IMR-90 (cell line): ENCODE results near the gene GTF2A1. TPM values are rescaled to one million over a fixed set of nuclear protein-coding genes. Genes with fewer than 3 reads are reported as not detected.

Experiments used
- ATAC-seq: fragments of 200-7000 bp; cut with Tn5 transposase; 2 replicates; pipeline ENCODE4 v1.9.1; 2020; ENCODE audit warnings: low read depth, mild to moderate bottlenecking, moderate library complexity
- BruUV-seq: library from RNA; stranded (reverse); fragments of 400-500 nt; replicated peaks from 2 replicates; lab custom pipeline; 2021; lab: Mats Ljungman, UMichigan
- CTCF ChIA-PET: fragments of 300-600 bp; formaldehyde crosslinking; extraction: SDS; loops from one replicate; lab custom pipeline; 2021; ENCODE audit warnings: antibody characterized with exemption; lab: Yijun Ruan, JAX
- POLR2A ChIA-PET: fragments of 300-600 bp; sonication (Branson Sonifier 250); formaldehyde crosslinking; loops from one replicate; lab custom pipeline; 2022; ENCODE audit warnings: antibody characterized with exemption; ENCODE audit not compliant: unreplicated experiment; lab: Charles Lee
- DNase-seq: peaks from one replicate; pipeline ENCODE4 v3.0.0; 2013
- H2AFZ ChIP-seq: replicated peaks from 2 replicates; pipeline ENCODE3; 2013; ENCODE audit warnings: low read length, mild to moderate bottlenecking; ENCODE audit not compliant: poor library complexity
- H2AK5ac ChIP-seq: 2 replicates; pipeline ENCODE4 v1.6.1; 2013; ENCODE audit warnings: low read depth, low read length, inconsistent platforms
- H2AK9ac ChIP-seq: replicated peaks from 2 replicates; pipeline ENCODE3; 2013; ENCODE audit warnings: mild to moderate bottlenecking, low read depth, low read length, moderate library complexity; ENCODE audit not compliant: poor library complexity
- H2BK120ac ChIP-seq: 2 replicates; pipeline ENCODE4 v1.6.1; 2013; ENCODE audit warnings: low read depth, low read length, inconsistent platforms
- H2BK15ac ChIP-seq: 3 replicates; pipeline ENCODE4 v1.6.1; 2013; ENCODE audit warnings: low read depth, low read length, inconsistent platforms
- H2BK20ac ChIP-seq: 2 replicates; pipeline ENCODE4 v1.6.1; 2013; ENCODE audit warnings: low read depth, mild to moderate bottlenecking, inconsistent platforms, low read length, moderate library complexity
- H2BK5ac ChIP-seq: 2 replicates; pipeline ENCODE4 v1.6.1; 2013; ENCODE audit warnings: mild to moderate bottlenecking, low read depth, low read length, inconsistent platforms; ENCODE audit not compliant: poor library complexity, severe bottlenecking
- H3K14ac ChIP-seq: replicated peaks from 2 replicates; pipeline ENCODE4 v1.6.1; 2013; ENCODE audit warnings: low read depth, low read length, inconsistent platforms
- H3K18ac ChIP-seq: 2 replicates; pipeline ENCODE4 v1.6.1; 2013; ENCODE audit warnings: low read depth, low read length, control low read depth
- H3K23ac ChIP-seq: 2 replicates; pipeline ENCODE4 v1.6.1; 2013; ENCODE audit warnings: low read depth, low read length, inconsistent platforms
- H3K27ac ChIP-seq: 2 replicates; pipeline ENCODE4 v1.5.1; 2013; ENCODE audit warnings: mild to moderate bottlenecking, control low read depth, low read length; ENCODE audit not compliant: insufficient read depth
- H3K27me3 ChIP-seq: 2 replicates; pipeline ENCODE4 v1.6.1; 2013; ENCODE audit warnings: low read length; ENCODE audit not compliant: control insufficient read depth, insufficient read depth
- H3K36me3 ChIP-seq: 2 replicates; pipeline ENCODE4 v1.6.1; 2013; ENCODE audit warnings: low read length, mixed read lengths; ENCODE audit not compliant: control insufficient read depth, insufficient read depth
- H3K4ac ChIP-seq: 2 replicates; pipeline ENCODE4 v1.6.1; 2013; ENCODE audit warnings: low read depth, low read length, inconsistent platforms
- H3K4me1 ChIP-seq: 2 replicates; pipeline ENCODE4 v1.6.1; 2013; ENCODE audit warnings: low read length, mixed read lengths; ENCODE audit not compliant: control insufficient read depth, insufficient read depth
- H3K4me2 ChIP-seq: 2 replicates; pipeline ENCODE4 v1.6.1; 2013; ENCODE audit warnings: low read depth, mild to moderate bottlenecking, control low read depth, low read length, moderate library complexity
- H3K4me3 ChIP-seq: 2 replicates; pipeline ENCODE4 v1.5.1; 2013; ENCODE audit warnings: low read depth, mild to moderate bottlenecking, control low read depth, low read length, moderate library complexity; ENCODE audit not compliant: insufficient read depth
- H3K56ac ChIP-seq: 2 replicates; pipeline ENCODE4 v1.6.1; 2013; ENCODE audit warnings: low read length, inconsistent platforms; ENCODE audit not compliant: insufficient read depth; ENCODE audit errors: extremely low read depth
- H3K79me1 ChIP-seq, 2 experiments: 2 replicates each; pipeline ENCODE4 v1.6.1; 2013; ENCODE audit warnings: low read length in 2 of 2, inconsistent platforms in 1 of 2, low read depth in 1 of 2
- H3K9ac ChIP-seq: 2 replicates; pipeline ENCODE4 v1.6.1; 2013; ENCODE audit warnings: low read depth, low read length, control low read depth
- H3K9me1 ChIP-seq: 2 replicates; pipeline ENCODE4 v1.6.1; 2013; ENCODE audit warnings: low read length, inconsistent platforms; ENCODE audit not compliant: insufficient read depth
- H3K9me3 ChIP-seq: 2 replicates; pipeline ENCODE4 v1.6.1; 2013; ENCODE audit warnings: low read length; ENCODE audit not compliant: control insufficient read depth, insufficient read depth
- H4K20me1 ChIP-seq: 2 replicates; pipeline ENCODE4 v1.6.1; 2013; ENCODE audit warnings: low read length, inconsistent platforms; ENCODE audit not compliant: insufficient read depth
- H4K5ac ChIP-seq: 2 replicates; pipeline ENCODE4 v1.6.1; 2013; ENCODE audit warnings: mild to moderate bottlenecking, low read depth, low read length, control low read depth
- H4K8ac ChIP-seq, 2 experiments: 2 replicates each; pipeline ENCODE4 v1.6.1; 2013; ENCODE audit warnings: low read depth in 2 of 2, low read length in 2 of 2, control low read depth in 1 of 2, inconsistent platforms in 1 of 2
- H4K91ac ChIP-seq: 2 replicates; pipeline ENCODE4 v1.6.1; 2013; ENCODE audit warnings: low read depth, low read length, inconsistent platforms; ENCODE audit not compliant: insufficient read depth
- BHLHE40 ChIP-seq: fragments of 150-350 bp; IDR thresholded peaks from 2 replicates; pipeline ENCODE4 v1.6.1; 2016; ENCODE audit warnings: mild to moderate bottlenecking, low read depth, low read length
- CEBPB ChIP-seq: IDR thresholded peaks from 2 replicates; pipeline ENCODE4 v1.6.1; 2012; ENCODE audit warnings: low read depth, low read length, improper control_type of control experiment
- CHD1 ChIP-seq: IDR thresholded peaks from 2 replicates; pipeline ENCODE4 v1.6.1; 2012; ENCODE audit warnings: low read depth, low read length, improper control_type of control experiment
- FOS ChIP-seq: fragments of 150-350 bp; IDR thresholded peaks from 2 replicates; pipeline ENCODE4 v1.6.1; 2016; ENCODE audit warnings: low read depth, low read length
- MXI1 ChIP-seq: IDR thresholded peaks from 2 replicates; pipeline ENCODE4 v1.6.1; 2012; ENCODE audit warnings: low read depth, mild to moderate bottlenecking, low read length, moderate library complexity, borderline replicate concordance
- NFE2L2 ChIP-seq: fragments of 150-350 bp; IDR thresholded peaks from 2 replicates; pipeline ENCODE4 v1.6.1; 2016; ENCODE audit warnings: low read depth, mild to moderate bottlenecking, low read length
- POLR2A ChIP-seq: IDR thresholded peaks from 2 replicates; pipeline ENCODE4 v1.6.1; 2012; ENCODE audit warnings: mild to moderate bottlenecking, low read depth, low read length
- SMC3 ChIP-seq: fragments of 150-350 bp; IDR thresholded peaks from 2 replicates; pipeline ENCODE4 v1.6.1; 2016; ENCODE audit warnings: low read depth, mild to moderate bottlenecking, antibody characterized with exemption, low read length, moderate library complexity
- WGBS, 2 experiments: methylation state at CpG; one replicate each; pipeline versions ENCODE4 v1.1.5 to v1.1.7; 2013; ENCODE audit warnings: missing lambda C conversion rate in 2 of 2; ENCODE audit not compliant: insufficient read length in 1 of 2; ENCODE audit errors: extremely low coverage in 2 of 2; 5-methylcytosine and 5-hydroxymethylcytosine counted together
- dilution Hi-C: fragments of 300-500 bp; cut with HindIII; formaldehyde crosslinking; loops from one replicate; pipeline ENCODE4 v1.14.3; 2018; ENCODE audit warnings: low sequenced_read_pairs; ENCODE audit not compliant: unreplicated experiment
- in situ Hi-C: fragments of 300-500 bp; cut with MboI; formaldehyde crosslinking; loops from 3 replicates; pipeline ENCODE4 v1.14.3; 2019; ENCODE audit warnings: low sequenced_read_pairs, inconsistent platforms, mixed read lengths
- intact Hi-C: fragments of 100-400 bp; cut with micrococcal nuclease; formaldehyde crosslinking; loops from 2 replicates; pipeline ENCODE4 v1.10.0; 2022
- polyA plus RNA-seq, 3 experiments: library from polyadenylated mRNA; depleted of rRNA; stranded (reverse); fragments of >200 nt; gene quantifications; 2 replicates each; pipeline ENCODE4 v1.2.3, GENCODE V29; 2012; ENCODE audit warnings: low replicate concordance in 1 of 3
- total RNA-seq: library from RNA; depleted of rRNA; stranded (reverse); fragments of >200 nt; gene quantifications from 2 replicates; pipeline ENCODE4 v1.2.3, GENCODE V29; 2012
- TF ChIP-seq, protein P1 (sequence below): fragments of 150-350 bp; IDR thresholded peaks from 2 replicates; pipeline ENCODE4 v1.6.1; 2016; ENCODE audit warnings: low read depth, mild to moderate bottlenecking, low read length, moderate library complexity, borderline replicate concordance

GTF2A1 gene
- total and polyA plus RNA-seq, 2 of the 4 experiments (the other 2 are of a cell fraction): 16.0 to 60.4 TPM

DNA sequence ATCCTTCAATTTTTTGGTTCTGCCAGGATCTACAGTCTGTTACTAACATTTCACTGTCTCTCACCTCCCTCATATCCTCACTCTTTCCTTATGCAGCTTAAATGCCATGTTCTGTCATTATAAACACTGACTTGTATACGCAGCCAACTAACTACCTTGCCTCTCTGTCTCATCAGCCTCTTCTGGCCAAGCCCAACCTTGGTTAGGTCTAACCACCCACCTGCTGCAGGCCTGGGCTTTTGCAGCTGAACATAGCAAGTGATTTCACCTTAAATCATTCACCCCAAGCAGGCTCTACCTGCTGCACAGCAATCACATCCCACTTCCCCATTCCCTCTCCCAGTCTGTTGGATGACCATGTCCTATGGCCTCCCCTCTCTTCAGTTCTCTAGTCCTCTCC lies 91.5 kb downstream of the GTF2A1 start:
- Histone ChIP-seq H2BK15ac (no peak overlapping the region), H3K79me1 (no peaks in the 10 kb centered on the region)
- no CpG with 5 or more reads among the region's 1 CpG for WGBS, 2 experiments

More for the DNA sequence above, 91.5 kb downstream of the GTF2A1 start:
- Histone ChIP-seq H3K18ac (no peak overlapping the region), H3K27me3 (peaks cover 2% of the 10 kb centered on the region; the same call in 1 of the 2 replicates), H4K20me1 (no peaks in the 10 kb centered on the region), H2BK120ac (no peak overlapping the region), H4K5ac (no peak overlapping the region), H3K4me1 (no peaks in the 10 kb centered on the region), H2BK20ac (no peak overlapping the region), H2AK5ac (no peak overlapping the region), H3K9ac (no peak overlapping the region), H3K4me2 (no peak overlapping the region), H3K9me1 (no peaks in the 10 kb centered on the region), H4K91ac (no peak overlapping the region), H4K8ac (no peak overlapping the region), H3K4me3 (no peak overlapping the region), H2AK9ac (no peak overlapping the region), H3K23ac (no peak overlapping the region), H3K9me3 (no peaks in the 10 kb centered on the region), H3K27ac (no peak overlapping the region), H3K14ac (no peak overlapping the region), H2BK5ac (no peak overlapping the region), H3K4ac (no peak overlapping the region), H3K56ac (no peak overlapping the region), H2AFZ (no peak overlapping the region), H3K36me3 (no peaks in the 10 kb centered on the region)
- dilution Hi-C loops: no loop called here
- ChIA-PET POLR2A (no interaction called here), CTCF (no interaction called here)
- TF ChIP-seq FOS: no peak
- TF ChIP-seq SMC3: no peak
- TF ChIP-seq BHLHE40: no peak
- no peak for TF ChIP-seq CHD1
- TF ChIP-seq NFE2L2: no peak
- no peak for TF ChIP-seq POLR2A
- TF ChIP-seq CEBPB: no peak
- TF ChIP-seq MXI1: no peak
- TF ChIP-seq, protein P1, sequence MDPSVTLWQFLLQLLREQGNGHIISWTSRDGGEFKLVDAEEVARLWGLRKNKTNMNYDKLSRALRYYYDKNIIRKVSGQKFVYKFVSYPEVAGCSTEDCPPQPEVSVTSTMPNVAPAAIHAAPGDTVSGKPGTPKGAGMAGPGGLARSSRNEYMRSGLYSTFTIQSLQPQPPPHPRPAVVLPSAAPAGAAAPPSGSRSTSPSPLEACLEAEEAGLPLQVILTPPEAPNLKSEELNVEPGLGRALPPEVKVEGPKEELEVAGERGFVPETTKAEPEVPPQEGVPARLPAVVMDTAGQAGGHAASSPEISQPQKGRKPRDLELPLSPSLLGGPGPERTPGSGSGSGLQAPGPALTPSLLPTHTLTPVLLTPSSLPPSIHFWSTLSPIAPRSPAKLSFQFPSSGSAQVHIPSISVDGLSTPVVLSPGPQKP: no peak
- in situ Hi-C loops: no loop called here
- ATAC-seq (no peak), DNase-seq (no peak)
- BruUV-seq: no TSS peak
- intact Hi-C loops: no loop called here
